Measurements from ENCODE around the gene DCTN4.
"Not testable (repeated sequence)": the region's sequence is repeated elsewhere in the genome, so short reads cannot be mapped to it uniquely, and the experiment has no call there.

DCTN4 gene

GRCh38 chr5:150758531-150759333, at the start of gene DCTN4:
Gene DCTN4, minus strand, starts transcription at chr5:150759017. Its CDS starts 24 bp downstream, at chr5:150758993.
- DNase-seq = peak; percentile 99

- no peak for DNase-seq
Measured at GRCh38 chr5:150804388-150804787, 45.6 kb upstream of the DCTN4 start.

- peak; percentile 83 for DNase-seq
Measured at GRCh38 chr5:150801117-150801927, 42.5 kb upstream of the DCTN4 start.

GRCh38 chr5:150797384-150797783, 38.6 kb upstream of the DCTN4 start:
- DNase-seq = no peak

- DNase-seq = no peak
Measured at GRCh38 chr5:150794927-150795326, 36.1 kb upstream of the DCTN4 start.

- not testable (repeated sequence) for DNase-seq
Measured at GRCh38 chr5:150793423-150793888, 34.6 kb upstream of the DCTN4 start.

- DNase-seq = no peak
Measured at GRCh38 chr5:150791536-150791935, 32.7 kb upstream of the DCTN4 start.

- DNase-seq = peak; percentile 88
Measured at GRCh38 chr5:150789943-150790611, 31.3 kb upstream of the DCTN4 start.

GRCh38 chr5:150789450-150789849, 30.6 kb upstream of the DCTN4 start:
- no peak for DNase-seq

- DNase-seq = no peak
Measured at GRCh38 chr5:150788977-150789376, 30.2 kb upstream of the DCTN4 start.

- peak; percentile 49 for DNase-seq
Measured at GRCh38 chr5:150787656-150788055, 28.8 kb upstream of the DCTN4 start.

GRCh38 chr5:150786876-150787275, 28.1 kb upstream of the DCTN4 start:
- no peak for DNase-seq

GRCh38 chr5:150785950-150786349, 27.1 kb upstream of the DCTN4 start:
- no peak for DNase-seq

- peak; percentile 94 for DNase-seq
Measured at GRCh38 chr5:150783422-150783928, 24.7 kb upstream of the DCTN4 start.

- DNase-seq = no peak
Measured at GRCh38 chr5:150782850-150783249, 24.0 kb upstream of the DCTN4 start.

GRCh38 chr5:150781706-150782614, 23.1 kb upstream of the DCTN4 start:
- DNase-seq = no peak

GRCh38 chr5:150780816-150781221, 22.0 kb upstream of the DCTN4 start:
- DNase-seq = no peak

GRCh38 chr5:150780187-150780692, 21.4 kb upstream of the DCTN4 start:
- peak; percentile 88 for DNase-seq

- DNase-seq = peak; percentile 72
Measured at GRCh38 chr5:150779397-150780186, 20.8 kb upstream of the DCTN4 start.

GRCh38 chr5:150778517-150779396, 19.9 kb upstream of the DCTN4 start, which contains the start of gene SMIM3:
Gene SMIM3, plus strand, starts transcription at chr5:150778757. Its CDS starts 16,684 bp downstream, at chr5:150795441.
- peak; percentile 90 for DNase-seq

Data from hematopoietic multipotent progenitor cell treated with erythropoietin and hydrocortisone succinate and interleukin-3 and kit ligand, for 4 days (in vitro differentiated cells).